ENCODE results near the gene CAPSL.
"Not testable (repeated sequence)": the region's sequence is repeated elsewhere in the genome, so short reads cannot be mapped to it uniquely, and the experiment has no call there.

CAPSL gene

DNA sequence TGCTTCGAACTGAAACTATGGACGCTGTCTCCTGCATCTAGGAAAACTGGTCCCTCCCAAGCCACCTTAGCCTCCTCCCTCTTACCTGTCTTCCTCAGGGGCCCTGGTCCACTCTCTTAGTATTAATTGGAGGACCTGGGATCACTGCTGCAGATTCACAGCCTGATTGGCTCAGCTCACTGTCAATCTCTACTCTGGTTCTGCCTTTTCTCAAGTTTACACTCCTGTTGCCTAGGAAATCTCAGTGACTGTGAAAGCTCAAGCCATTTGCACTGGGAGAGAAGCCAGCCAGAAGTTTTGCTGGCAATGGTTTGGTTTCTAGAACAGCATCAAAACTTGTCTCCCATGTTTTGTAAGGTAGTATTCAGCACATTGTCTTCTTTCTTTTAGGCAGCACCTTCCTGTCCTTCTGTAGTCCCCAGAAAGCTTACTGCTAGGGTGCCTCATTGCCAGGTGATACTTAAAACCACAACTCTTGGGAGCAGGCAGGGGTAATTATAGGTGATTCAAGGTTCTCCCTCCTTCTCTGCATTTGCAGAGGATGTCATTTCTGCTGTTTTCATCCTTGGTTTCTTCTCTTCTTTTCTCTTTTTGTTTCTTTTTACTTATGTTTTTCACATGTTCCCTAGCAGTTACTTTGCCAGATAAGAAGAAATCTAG, at the start of gene CAPSL:
Gene CAPSL (minus strand): TSS at position 55 of the 660 bp plus-strand sequence. CDS start 17,502 bp downstream, outside the sequence.
- no peak for DNase-seq

DNA sequence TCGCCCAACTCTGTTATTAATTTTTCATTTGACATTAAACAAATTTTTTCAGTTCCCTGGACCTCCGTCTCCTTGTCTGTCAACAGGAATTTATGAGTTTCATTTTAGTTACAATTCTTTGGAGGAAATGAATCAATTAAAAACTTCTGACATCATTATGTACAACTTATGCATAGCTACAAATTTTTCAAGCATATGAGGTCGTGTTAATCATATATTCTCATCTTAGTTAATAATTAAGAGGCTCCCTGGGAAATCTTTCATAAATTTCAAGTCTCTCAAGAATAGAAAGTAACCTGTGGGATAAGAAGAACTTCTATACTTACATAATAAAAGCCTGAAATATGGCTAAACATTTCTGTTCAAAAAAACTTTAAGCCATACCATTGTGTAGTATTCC, 49.4 kb upstream of the CAPSL start:
- no peak for DNase-seq

DNA sequence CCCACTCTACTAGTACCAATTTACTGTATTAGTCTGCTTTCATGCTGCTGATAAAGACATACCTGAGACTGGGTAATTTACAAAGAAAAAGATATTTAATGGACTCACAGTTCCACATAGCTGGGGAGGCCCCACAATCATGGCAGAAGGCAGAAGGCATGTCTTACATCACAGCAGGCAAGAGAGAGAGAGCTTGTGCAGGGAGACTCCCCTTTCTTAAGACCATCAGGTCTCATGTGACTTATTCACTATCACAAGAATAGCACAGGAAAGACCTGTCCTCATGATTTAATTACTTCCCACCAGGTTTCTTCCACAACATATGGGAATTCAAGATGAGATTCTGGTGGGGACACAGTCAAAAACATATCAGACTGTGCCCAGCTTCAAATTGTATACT, 41.3 kb upstream of the CAPSL start:
- DNase-seq = peak; percentile 44

DNA sequence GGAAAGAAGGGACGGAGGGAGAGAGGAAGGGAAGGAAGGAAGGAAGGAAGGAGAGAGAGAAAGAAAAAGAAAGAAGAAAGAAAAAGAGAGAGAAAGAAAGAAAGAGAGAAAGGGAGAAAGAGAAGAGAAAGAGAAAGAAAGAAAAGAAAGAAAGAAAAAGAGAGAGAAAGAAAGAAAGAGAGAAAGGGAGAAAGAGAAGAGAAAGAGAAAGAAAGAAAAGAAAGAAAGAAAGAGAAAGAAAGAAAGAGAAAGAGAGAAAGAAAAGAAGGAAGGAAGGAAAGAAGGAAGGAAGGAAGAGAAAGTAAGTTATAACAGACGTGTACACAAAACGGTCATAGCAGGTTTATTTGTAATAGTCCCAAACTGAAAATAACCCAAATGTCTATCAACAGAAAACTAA, 38.4 kb upstream of the CAPSL start:
- not testable (repeated sequence) for DNase-seq

DNA sequence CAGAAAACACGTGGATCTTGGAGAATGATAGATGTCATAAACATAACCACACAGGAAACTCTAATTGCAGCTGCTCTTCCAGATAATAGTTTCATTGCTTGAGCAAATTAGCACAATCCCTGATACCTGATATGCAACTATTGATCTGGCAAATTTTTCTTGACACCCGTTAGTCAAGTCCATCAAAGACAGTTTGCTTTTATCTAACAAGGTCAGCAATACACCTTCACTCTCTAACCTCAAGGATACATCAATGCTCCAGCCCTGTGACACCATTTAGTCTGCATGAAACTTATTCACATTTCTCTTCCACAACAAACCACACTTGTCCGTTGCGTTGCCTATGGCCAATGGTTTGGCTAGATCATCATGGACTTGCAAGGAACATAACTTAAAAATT, 36.1 kb upstream of the CAPSL start:
- peak; percentile 20 for DNase-seq

DNA sequence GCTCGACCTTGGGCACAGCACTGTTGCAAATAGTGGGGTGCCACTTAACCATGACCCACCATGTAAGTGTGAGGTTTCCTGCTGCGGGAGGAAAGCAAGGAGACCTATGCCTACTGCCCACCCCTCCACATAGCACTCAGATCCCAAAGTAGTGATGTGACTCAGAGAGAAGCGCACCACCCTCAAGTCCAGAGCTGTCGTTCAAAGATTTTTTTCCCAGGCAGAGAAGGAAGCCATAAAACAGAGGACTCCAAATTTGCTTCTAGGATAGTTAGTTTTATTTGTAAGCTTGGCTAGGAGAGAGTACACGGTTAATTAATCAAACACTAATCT, 33.4 kb upstream of the CAPSL start:
- no peak for DNase-seq

DNA sequence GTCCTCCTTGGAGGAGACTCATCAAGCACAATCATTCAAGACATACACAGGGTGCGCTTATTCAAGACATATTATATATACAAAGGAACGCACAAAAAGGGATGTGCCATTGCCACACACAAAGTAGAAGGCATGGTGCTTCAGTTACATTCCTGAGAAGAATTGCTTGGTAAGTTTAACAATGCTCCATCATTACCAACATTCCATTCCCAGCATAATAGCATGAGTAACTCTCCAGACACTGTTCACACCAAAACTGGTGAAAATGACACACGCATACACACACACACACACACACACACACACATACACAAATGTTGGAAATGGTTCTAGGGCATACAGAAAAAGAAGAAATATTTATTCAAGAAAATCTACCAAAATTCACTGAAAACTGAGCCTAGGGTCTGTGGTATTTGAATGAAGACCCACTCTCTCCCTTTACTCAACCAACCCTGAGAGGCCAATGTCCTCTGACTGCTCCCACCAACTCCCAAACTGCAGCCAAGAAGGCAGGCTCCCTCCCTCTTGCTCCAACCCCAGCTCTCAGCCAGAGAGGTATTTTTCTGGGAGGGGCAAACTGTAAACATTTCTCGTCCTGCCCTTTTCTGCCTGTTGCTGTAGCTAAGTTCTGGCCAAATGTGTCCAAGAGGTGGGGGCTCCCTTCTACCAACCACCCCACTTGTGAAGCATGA, 32.9 kb upstream of the CAPSL start:
- no peak for DNase-seq

DNA sequence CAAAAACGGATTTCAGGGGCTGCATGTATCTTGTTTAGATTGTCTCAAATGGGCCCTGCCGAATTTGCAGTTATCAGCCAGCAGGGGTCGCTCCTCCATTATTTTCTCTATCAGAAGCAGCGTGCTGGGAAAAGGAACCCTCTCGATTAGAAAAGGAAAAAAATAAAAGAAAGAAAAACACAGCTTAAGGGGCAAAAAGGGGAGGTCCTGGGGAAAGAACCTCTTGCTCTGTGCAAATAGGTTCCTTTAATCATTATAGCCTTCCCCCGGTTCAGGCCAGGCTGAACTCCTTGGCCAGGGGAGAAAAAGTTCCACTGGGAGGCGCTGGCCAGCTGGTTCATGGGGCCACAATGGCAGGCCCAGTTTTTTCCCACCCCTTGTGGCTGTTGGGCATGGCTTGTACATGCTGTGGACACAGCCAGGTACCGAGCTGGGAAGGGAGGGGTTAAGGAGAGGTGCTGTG, 25.0 kb upstream of the CAPSL start:
- no peak for DNase-seq

DNA sequence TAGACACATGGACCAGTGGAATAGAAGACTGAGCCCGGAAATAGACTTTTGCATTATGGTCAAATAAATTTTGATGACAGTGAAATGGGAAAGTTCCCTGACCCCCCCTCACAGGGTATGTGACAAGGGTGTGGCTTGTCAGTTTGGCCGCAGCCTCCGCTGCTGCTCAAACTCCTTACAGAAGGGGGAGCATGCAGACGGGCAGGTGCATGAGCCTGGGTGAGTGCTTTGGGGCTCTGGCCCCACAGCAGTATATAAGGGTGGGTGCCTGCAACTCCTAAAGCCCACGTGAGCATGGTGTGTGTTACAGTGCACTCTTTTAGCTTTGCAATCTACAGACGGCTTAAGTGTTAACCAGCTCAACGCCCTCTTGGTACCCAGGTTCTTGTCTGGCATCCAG, 21.9 kb upstream of the CAPSL start:
- DNase-seq = no peak

DNA sequence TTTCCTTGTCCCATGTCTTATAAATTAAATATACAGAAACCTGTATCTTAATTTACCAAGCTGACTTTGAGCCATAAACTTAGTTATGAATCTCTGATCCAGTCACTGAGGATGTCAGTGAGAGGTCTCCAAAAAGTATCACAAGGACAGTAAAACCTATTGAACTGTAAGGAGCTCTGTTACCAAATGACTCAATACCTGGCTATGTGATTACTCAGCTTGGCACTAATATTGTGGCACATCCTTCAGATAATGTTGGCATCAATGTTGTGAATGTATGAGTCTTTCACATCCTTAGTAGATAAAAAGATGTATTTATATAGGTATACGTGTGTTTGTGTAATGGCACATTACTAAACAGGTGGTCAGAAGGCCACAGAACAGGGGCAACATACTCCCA, 18.0 kb upstream of the CAPSL start:
- DNase-seq = no peak

DNA sequence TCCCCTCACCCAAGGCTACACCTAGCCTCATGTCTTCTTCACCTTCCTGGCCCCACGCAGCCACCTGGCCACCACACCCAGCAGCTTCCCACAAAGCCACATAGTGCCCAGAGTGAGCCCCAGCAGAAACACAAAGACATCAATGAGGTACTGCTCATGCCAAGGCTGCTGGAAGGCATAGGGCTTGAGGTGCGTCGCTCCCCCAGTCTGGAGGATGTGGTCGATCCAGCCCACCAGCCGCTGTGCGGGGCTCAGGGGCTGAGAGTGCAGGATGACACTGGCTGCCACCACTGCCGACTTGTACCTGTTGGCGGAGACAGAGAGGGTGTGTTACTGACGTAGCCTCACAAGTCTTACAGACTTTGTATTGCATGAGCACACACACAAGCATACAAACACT, 15.8 kb upstream of the CAPSL start:
- no peak for DNase-seq

DNA sequence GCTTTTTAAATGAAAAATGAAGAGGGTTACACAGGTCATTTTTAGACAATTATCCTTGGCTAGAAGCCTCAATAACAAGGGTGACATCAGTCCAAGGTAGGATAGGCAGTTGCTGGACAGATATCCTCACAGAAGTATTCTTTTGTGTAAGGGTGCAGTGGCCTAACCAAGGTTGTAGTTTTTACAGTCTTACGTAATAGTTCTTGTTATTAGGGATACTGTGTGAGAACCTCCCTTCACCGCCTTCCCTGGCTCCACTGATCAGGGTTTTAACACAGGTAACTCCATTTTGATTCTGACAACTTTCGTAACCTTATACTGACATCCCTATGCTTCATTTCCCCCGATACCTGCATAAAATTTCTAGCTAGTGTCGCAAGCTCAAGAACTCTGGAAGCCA, 8.7 kb upstream of the CAPSL start:
- no peak for DNase-seq

DNA sequence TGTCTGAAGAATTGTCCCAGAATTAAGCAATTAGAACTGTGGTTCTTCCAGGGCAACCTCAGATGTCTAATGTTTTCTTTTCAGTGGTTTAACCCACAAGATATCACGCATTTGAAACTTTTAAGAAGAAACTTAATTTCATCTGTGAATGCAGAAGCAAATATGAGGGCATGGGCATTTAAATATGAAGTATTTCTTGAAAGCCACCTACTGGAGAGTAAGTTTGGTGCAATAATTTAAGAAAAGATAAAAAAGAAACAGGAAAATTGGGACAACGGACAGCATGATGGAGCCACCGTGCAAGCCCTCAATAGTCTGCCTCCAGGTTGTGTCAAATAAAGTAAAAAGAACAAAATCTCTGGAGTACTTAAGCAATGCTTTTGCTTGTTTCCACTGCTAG, 1.2 kb upstream of the CAPSL start:
- no peak for DNase-seq

DNA sequence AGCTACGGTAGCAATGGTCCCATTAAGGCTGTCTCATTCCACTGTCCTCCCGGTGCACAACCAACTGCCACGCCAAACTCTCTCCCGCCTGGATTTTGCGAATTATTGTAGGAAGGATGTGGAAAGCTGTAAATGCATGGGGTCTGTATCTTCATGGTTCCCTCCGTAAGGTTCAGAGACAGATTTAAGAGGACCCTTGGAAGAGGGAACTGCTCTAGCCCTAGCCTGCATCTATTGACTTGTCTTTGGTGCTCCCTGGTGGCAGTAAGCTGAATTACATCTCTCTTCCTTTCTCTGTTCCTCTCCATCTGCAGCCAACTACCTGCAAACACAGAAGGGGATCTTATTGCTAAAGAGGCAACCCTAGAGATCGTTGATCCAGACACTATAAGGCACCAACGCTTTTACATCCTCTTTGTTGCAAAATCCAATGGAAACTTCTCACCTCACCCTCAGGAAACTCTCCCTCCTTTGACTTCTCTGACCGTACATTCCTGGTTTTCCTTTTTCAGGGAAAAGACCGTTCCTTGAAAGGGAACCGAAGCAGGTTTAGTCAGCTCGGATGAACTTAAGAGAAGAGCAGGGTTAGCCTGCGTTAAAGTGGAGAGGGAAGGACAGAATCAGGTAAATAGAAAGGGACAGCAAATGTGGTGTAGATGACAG, 11.9 kb downstream of the CAPSL start:
- no peak for DNase-seq

DNA sequence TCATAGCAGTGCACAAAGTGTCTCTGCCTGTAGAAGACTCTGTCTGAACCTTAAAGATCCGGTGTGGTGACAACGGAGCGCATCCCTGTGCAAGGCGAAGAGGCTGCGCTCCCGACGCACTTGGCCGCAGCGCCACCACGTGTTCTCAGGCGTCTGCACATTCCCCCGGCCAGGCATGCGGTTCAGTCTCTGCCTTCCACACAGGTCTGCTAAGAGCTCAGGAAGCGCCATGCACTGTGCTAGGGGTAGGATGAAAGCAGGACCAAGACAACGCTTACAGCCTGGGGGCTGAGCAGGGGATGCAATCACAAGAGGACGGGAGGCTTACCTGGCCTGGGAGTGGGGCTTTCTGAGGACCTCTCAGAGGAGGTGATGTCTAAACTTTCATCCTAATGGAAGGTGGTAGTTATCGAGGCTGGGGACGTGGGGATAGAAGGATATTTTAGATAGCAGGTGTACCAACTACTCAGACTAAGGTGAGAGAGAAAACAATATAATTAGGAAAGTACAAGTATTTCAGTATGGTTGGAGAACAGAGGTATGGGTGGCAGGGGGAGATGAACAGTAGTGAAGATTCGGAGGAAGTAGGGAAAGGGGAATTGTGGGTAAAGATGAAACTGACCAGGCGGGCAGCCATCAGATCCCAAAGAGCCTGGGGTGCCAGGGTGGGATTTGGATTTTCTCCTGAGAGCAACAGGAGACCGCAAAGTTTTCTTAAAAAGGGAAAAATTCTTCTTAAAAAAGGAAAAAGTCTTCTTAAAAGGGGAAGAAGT, 13.3 kb downstream of the CAPSL start:
- DNase-seq = no peak

DNA sequence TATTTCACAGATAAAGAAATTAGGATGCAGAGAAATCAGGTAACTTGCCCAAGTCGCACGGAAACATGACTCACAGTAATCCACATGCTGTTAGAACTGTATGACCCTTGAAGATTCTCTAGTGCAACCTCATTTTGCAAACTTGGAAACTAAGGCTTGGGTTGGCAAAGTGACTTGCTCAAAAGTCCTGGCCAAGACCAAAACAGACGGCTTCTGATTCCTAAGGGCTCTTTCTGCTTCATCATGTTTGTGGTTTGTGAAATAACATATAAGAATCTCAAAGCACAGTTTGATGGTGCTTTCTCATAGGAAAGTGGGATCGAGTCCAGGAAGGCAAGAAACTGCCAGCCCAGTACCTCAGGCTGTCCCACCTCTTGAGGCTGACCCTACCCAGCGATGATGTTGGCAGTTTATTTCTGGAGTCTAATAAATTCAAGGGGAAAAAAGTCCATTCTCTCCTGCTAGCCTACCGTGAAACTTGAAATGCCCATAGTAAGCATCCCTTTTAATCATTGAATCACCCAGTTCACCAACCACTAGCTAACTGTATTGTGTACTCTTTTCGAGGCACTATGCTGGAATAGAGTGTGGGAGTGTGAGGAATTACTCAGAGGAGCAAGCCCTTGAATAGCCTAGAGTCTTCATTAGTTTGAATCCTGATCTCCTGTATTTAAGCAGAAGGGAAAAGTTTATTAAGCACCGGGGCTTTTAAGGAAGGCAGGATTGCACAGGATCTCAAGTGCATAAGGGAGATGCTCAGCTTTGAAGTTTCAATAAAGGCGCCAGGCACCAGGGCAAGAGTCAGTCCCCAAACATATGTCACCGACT, 14.1 kb downstream of the CAPSL start:
- no peak for DNase-seq

DNA sequence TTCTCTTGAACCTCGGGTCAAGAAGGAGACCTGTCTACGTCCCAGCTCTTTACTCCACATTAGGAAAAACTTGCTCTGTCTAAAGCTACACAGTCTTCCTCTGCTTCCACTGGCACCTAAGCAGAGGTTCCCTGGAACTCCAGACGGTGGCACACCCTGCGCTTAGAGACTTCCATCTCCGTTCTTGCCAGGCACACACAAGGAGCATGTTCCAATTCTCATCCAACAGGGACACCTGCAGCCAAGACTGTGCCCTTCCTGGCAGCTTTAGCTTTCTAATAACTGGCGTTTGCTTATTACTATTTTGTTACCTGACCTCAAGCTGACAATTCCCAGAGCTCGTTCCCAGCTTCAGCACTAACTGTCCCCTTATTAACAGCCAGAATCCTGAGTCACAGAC, 16.0 kb downstream of the CAPSL start:
- no peak for DNase-seq

DNA sequence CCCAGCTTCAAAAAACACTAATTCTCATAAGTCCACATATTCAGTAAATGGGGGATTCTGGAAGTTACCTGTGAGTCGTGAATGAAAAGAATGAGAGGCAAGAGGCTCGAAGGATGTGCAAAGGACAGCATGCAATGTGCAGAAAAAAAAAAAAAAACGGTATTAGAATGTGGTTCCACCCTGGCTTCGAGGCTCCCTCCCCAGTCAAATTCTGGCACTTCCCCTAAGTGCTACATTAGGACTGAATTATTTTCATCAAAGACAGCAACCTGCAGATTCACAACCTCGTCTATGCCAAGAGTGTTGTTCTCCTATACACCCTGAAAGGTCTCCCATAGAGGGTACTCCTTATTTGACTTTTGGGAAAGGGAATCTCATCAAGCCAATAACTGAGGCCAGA, 16.5 kb downstream of the CAPSL start:
- no peak for DNase-seq

DNA sequence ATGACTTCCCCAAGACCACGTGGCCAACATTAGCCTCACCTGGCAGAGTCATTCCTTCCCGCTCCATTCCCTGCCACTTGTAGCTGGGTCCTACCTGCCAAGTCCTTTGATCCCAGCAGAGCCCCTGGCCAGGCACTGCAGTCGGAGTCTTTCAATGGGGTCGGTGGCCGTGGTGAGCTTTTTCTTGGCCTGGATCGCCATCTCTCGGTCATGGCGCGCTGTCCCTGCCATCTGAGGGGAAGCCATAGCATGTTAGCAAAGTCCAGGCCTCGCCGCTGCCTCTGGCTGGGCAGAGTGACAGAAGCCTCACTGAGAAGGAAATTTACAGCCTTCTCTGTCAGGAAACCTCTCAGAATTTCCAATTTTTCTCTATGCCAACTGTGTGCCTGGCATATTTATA, 17.5 kb downstream of the CAPSL start:
- DNase-seq = no peak

DNA sequence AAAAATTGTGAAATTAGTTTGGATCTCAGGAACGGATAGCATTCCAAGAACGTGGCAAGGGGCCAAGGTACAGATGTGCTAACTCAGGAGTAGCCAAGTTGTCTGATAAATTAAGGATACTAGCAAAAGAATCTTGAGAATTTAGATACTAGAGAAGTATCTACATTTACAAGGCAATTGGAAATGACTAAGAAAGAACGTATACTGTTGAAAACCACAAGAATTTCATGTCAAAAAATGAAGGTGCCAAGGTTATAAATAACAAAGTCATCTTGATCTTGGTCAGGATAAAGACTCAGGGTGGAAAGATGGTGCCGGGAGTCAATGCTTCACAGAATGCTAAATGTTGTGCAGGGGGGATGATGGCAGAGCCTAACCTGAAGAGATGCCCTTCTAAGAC, 19.2 kb downstream of the CAPSL start:
- DNase-seq = no peak

DNA sequence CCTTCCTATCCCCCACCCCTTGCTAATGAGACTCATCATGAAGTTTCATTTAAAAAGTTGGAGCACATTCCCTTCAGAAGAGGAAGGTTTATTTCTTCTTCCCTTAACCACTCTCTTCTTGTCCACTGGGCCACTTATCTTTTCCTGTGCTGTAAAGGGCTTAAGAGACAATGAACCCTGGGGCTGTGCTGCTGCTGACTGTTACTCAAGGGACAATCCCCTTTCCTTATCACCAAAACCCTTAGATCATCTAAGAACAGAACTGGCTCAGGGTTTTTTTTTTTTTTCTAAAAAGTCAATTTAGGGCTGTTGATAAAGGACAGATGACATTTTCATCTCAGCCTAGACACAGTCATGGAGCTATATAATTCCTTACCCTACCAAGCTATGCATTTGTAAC, 29.6 kb downstream of the CAPSL start:
- DNase-seq = no peak

DNA sequence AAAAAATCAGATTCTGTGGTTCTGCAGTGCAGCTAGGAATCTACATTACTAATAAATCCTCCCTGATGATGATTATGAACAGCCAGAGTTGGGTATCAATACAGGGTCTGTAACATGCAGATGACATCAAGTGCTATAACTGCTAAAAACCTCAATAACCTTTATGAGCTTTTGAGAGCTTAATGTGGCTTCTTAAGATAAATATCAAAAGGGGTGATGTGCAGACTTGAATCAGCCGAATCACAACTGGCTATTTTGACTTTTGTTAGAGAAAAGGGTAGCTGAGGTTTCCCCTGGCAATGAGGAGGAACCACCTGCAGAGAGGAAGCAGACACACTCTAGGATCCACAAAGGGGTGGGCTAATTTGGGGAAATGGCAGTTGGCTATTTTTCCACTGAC, 30.2 kb downstream of the CAPSL start:
- no peak for DNase-seq

Data from GF-D8 (cell line).